ENCODE data around the gene FOXP1. TPM values are rescaled to one million over a fixed set of nuclear protein-coding genes. Genes with fewer than 3 reads are reported as not detected.

Gene FOXP1
- total RNA-seq, 1 experiment from 2014 or later = 75.3 TPM

- H3K4ac ChIP-seq (ENCODE audit: low read depth, low read length) = no peak overlapping the region
- no peak overlapping the region for H4K5ac ChIP-seq (ENCODE audit: insufficient read length, low read depth, low read length)
- H2BK5ac ChIP-seq (ENCODE audit: insufficient read length, low read length) = no peak overlapping the region
- H3K56ac ChIP-seq (ENCODE audit: insufficient read length, low read depth, low read length) = no peak overlapping the region
- H3K23me2 ChIP-seq (ENCODE audit: insufficient read length, low read depth, low read length, poor library complexity, severe bottlenecking) = no peaks in the 10 kb centered on the region
- no peak overlapping the region for H3K4me2 ChIP-seq (ENCODE audit: insufficient read depth, insufficient read length, low read length)
- no peak overlapping the region for H3T11ph ChIP-seq (ENCODE audit: low read length)
- no peak overlapping the region for H2BK12ac ChIP-seq (ENCODE audit: insufficient read length, low read depth, low read length)
- H3K9ac ChIP-seq (ENCODE audit: extremely low read depth, insufficient read length, low read length) = no peak overlapping the region
- no peaks in the 10 kb centered on the region for H3K9me3 ChIP-seq (ENCODE audit: control insufficient read depth, low read depth, low read length)
- no peak overlapping the region for H3K27ac Mint-ChIP-seq
- H4K91ac ChIP-seq (ENCODE audit: insufficient read length, low read depth, low read length) = no peak overlapping the region
- TF ChIP-seq CTCF (conservative IDR thresholded peaks at IDR 0.05) = no peak
- H2BK15ac ChIP-seq (ENCODE audit: low read depth, low read length) = no peak overlapping the region
- no peaks in the 10 kb centered on the region for H4K20me1 ChIP-seq (ENCODE audit: control insufficient read depth, insufficient read depth, insufficient read length)
- no peak overlapping the region for H2BK20ac ChIP-seq (ENCODE audit: low read depth, low read length, poor library complexity, severe bottlenecking)
- no CpG with 5 or more reads among the region's 2 CpGs for WGBS (ENCODE audit: extremely low coverage, insufficient read length, low lambda C conversion rate)
- no peaks in the 10 kb centered on the region for H3K79me2 ChIP-seq (ENCODE audit: insufficient read depth, low read length)
- no peaks in the 10 kb centered on the region for H3K79me1 ChIP-seq (ENCODE audit: insufficient read depth, low read depth, low read length, poor library complexity, severe bottlenecking)
- no peak overlapping the region for H3K27ac ChIP-seq (ENCODE audit: insufficient read length, low read depth, low read length)
- DNase-seq = no peak
- H4K8ac ChIP-seq (replicated peaks; ENCODE audit: insufficient read length, low read depth, low read length) = no peak overlapping the region
- H3K36me3 Mint-ChIP-seq (ENCODE audit: insufficient read depth in 1 of 3, low read depth in 3 of 3) = no peaks in the 10 kb centered on the region
- no peak overlapping the region for H2AFZ ChIP-seq (ENCODE audit: low read length)
- H3K9me3 Mint-ChIP-seq = no peaks in the 10 kb centered on the region
- H3K27me3 Mint-ChIP-seq (ENCODE audit: low read depth) = no peaks in the 10 kb centered on the region
- no peak overlapping the region for H3K14ac ChIP-seq (ENCODE audit: insufficient read depth, low read length)
- H2AK5ac ChIP-seq (ENCODE audit: insufficient read length, low read length) = no peak overlapping the region
- peaks cover 19 to 31% of the 10 kb centered on the region in 2 experiments for H3K4me1 Mint-ChIP-seq
- no peaks in the 10 kb centered on the region for H3K27me3 ChIP-seq (ENCODE audit: insufficient read depth, low read length)
- H3K18ac ChIP-seq (ENCODE audit: insufficient read length, low read depth, low read length) = no peak overlapping the region
- peaks cover 8% of the 10 kb centered on the region; the same call in 1 of the 2 replicates for H3K4me1 ChIP-seq (ENCODE audit: insufficient read depth, low read length)
- H3K23ac ChIP-seq (ENCODE audit: insufficient read length, low read depth, low read length) = no peak overlapping the region
- no peak overlapping the region for H2BK120ac ChIP-seq (ENCODE audit: low read depth, low read length, poor library complexity, severe bottlenecking)
- no peak overlapping the region for H3K4me3 Mint-ChIP-seq
Measured at GRCh38 chr3:71392251-71392650, 191.3 kb downstream of the FOXP1 start.

All from H9 (cell line).